Measurements from ENCODE around the gene ARHGEF39. TPM values are rescaled to one million over a fixed set of nuclear protein-coding genes. Genes with fewer than 3 reads are reported as not detected.

Gene ARHGEF39
- total and polyA plus RNA-seq, 2 donors from 2014 or later = 0.17 to 0.72 TPM

GRCh38 chr9:35682051-35682450, 17.1 kb upstream of the ARHGEF39 start:
- TF ChIP-seq CTCF (IDR thresholded peaks at IDR 0.05; ENCODE audit: borderline replicate concordance, extremely low read depth, insufficient read depth) = no peak
- no peak overlapping the region for H3K4me3 ChIP-seq (ENCODE audit: low read length in 3 of 3)
- peaks cover 0 to 2% (median 0%) of the 10 kb centered on the region in 3 donors for H3K36me3 ChIP-seq (ENCODE audit: control insufficient read depth in 2 of 3, insufficient read depth in 3 of 3, low read length in 3 of 3)
- DNase-seq (peak in 1 of 5 donors; percentile 50), FAIRE-seq (no peak)
- no peaks in the 10 kb centered on the region for H3K9me3 ChIP-seq (ENCODE audit: control insufficient read depth in 2 of 3, insufficient read depth in 1 of 3, low read length in 3 of 3)
- intact Hi-C loops (cut with DNase I) = no loop called here
- peaks cover 0 to 2% (median 0%) of the 10 kb centered on the region in 3 donors for H3K4me1 ChIP-seq (ENCODE audit: control insufficient read depth in 2 of 3, insufficient read depth in 2 of 3, low read depth in 1 of 3, low read length in 3 of 3)
- no peak overlapping the region for H3K9ac ChIP-seq (ENCODE audit: low read length in 3 of 3)
- H3K27ac ChIP-seq (ENCODE audit: low read depth in 2 of 2, low read length in 2 of 2) = no peak overlapping the region
- H3K27me3 ChIP-seq (ENCODE audit: control insufficient read depth, insufficient read depth, low read length) = no peaks in the 10 kb centered on the region

GRCh38 chr9:35681341-35682002, 16.5 kb upstream of the ARHGEF39 start:
- Histone ChIP-seq H3K36me3 (ENCODE audit: control insufficient read depth in 2 of 3, insufficient read depth in 3 of 3, low read length in 3 of 3) (peaks cover 0 to 2% (median 0%) of the 10 kb centered on the region in 3 donors), H3K4me1 (ENCODE audit: control insufficient read depth in 2 of 3, insufficient read depth in 2 of 3, low read depth in 1 of 3, low read length in 3 of 3) (peaks cover 0 to 2% (median 0%) of the 10 kb centered on the region in 3 donors), H3K9me3 (ENCODE audit: control insufficient read depth in 2 of 3, insufficient read depth in 1 of 3, low read length in 3 of 3) (no peaks in the 10 kb centered on the region), H3K9ac (ENCODE audit: low read length in 3 of 3) (no peak overlapping the region), H3K27me3 (ENCODE audit: control insufficient read depth, insufficient read depth, low read length) (no peaks in the 10 kb centered on the region), H3K4me3 (ENCODE audit: low read length in 3 of 3) (no peak overlapping the region), H3K27ac (ENCODE audit: low read depth in 2 of 2, low read length in 2 of 2) (no peak overlapping the region)
- DNase-seq (peak in 1 of 5 donors; percentile 60), FAIRE-seq (no peak)
- TF ChIP-seq CTCF (IDR thresholded peaks at IDR 0.05; ENCODE audit: borderline replicate concordance, extremely low read depth, insufficient read depth) = no peak
- intact Hi-C loops (cut with DNase I) = no loop called here

- Histone ChIP-seq H3K27ac (ENCODE audit: low read depth in 2 of 2, low read length in 2 of 2) (no peak overlapping the region), H3K9ac (ENCODE audit: low read length in 3 of 3) (no peak overlapping the region), H3K36me3 (ENCODE audit: control insufficient read depth in 2 of 3, insufficient read depth in 3 of 3, low read length in 3 of 3) (peaks cover 0 to 2% (median 0%) of the 10 kb centered on the region in 3 donors), H3K27me3 (ENCODE audit: control insufficient read depth, insufficient read depth, low read length) (no peaks in the 10 kb centered on the region), H3K9me3 (ENCODE audit: control insufficient read depth in 2 of 3, insufficient read depth in 1 of 3, low read length in 3 of 3) (no peaks in the 10 kb centered on the region), H3K4me1 (ENCODE audit: control insufficient read depth in 2 of 3, insufficient read depth in 2 of 3, low read depth in 1 of 3, low read length in 3 of 3) (peaks cover 0 to 5% (median 0%) of the 10 kb centered on the region in 3 donors), H3K4me3 (ENCODE audit: low read length in 3 of 3) (no peak overlapping the region)
- FAIRE-seq = no peak
- no peak for DNase-seq
- intact Hi-C loops (cut with DNase I) = no loop called here
- no peak for TF ChIP-seq CTCF (IDR thresholded peaks at IDR 0.05; ENCODE audit: borderline replicate concordance, extremely low read depth, insufficient read depth)
Observed at GRCh38 chr9:35680331-35681105, 15.5 kb upstream of the ARHGEF39 start.
